Middle frontal gyrus (tissue), 1 donor: ENCODE measurements around the gene GJB5.

Experiments
- DNase-seq: peaks from one replicate; pipeline ENCODE4 v3.0.0-alpha.2; 2015; ENCODE audit warnings: low spot score; ENCODE audit errors: extremely low spot score

GJB5 gene

DNA sequence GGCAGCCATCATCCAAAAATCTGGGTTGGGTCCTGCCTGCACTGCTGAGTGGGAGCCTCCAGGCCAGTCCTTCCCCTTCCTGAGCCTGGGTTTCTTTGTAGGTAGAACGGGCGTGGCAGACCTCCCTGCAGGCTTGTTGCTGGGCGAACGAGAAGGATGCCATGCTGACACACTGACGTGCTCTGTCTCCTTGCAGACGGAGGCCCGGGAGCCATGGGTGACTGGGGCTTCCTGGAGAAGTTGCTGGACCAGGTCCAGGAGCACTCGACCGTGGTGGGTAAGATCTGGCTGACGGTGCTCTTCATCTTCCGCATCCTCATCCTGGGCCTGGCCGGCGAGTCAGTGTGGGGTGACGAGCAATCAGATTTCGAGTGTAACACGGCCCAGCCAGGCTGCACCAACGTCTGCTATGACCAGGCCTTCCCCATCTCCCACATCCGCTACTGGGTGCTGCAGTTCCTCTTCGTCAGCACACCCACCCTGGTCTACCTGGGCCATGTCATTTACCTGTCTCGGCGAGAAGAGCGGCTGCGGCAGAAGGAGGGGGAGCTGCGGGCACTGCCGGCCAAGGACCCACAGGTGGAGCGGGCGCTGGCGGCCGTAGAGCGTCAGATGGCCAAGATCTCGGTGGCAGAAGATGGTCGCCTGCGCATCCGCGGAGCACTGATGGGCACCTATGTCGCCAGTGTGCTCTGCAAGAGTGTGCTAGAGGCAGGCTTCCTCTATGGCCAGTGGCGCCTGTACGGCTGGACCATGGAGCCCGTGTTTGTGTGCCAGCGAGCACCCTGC lies 39.3 kb downstream of the GJB5 start:
- no peak for DNase-seq

DNA sequence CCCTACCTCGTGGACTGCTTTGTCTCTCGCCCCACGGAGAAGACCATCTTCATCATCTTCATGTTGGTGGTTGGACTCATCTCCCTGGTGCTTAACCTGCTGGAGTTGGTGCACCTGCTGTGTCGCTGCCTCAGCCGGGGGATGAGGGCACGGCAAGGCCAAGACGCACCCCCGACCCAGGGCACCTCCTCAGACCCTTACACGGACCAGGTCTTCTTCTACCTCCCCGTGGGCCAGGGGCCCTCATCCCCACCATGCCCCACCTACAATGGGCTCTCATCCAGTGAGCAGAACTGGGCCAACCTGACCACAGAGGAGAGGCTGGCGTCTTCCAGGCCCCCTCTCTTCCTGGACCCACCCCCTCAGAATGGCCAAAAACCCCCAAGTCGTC lies 39.9 kb downstream of the GJB5 start:
- DNase-seq: no peak

DNA sequence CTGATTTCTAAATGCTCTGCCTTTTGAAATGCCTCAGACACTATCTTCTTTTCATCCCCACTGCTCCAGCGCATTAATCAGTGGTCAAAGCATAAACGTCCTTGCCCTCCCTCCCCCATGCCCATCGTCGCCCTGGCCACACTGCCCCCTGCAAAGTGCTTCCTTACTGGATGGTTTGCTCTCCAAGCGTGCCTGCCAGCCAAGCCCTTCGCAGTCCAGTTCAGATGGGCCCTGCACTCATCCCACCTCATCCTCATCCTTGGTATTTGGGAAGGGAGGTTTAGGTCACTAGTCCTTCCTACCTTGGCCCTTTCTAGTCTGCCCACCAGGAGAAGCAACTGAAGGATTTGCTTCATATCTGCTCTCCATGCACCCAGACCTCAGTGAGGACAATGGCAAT lies 41.1 kb downstream of the GJB5 start:
- no peak for DNase-seq

DNA sequence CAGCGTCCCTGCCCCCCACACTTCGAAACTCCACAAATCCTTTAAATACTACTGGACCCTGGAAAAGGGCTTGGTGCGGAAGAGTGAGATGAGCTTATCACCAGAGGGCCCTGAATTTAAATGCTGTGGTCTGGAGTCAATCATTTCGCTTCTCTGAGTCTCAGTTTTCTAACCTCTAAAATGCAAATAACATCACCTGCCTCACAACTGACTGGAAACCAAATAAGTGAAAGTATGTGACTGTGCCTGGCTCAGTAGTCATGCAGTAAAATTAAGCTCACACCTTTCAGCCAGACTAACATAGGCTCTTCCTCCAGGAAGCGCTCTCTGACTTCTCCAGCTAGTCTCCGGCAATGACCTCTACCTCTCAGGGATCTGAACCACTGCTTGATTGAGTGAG lies 42.1 kb downstream of the GJB5 start:
- no peak for DNase-seq

DNA sequence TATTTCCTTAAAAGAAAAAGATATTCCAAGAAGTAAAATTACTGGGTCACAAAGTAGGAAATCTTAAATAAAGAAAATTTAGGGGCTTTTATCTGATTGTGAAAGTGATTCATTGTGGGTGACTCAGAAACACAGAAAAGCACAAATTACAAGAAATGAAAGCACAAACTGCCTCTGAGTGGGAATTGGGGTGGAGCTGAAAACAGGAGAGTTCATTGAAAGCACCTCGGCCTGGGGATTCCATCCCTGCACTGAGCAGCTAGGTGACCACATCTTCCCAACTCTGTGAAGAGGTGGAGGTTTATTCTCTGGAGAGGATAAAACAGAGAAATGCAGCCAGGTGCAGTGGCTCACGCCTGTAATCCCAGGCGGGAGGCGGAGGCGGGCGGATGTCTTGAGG lies 45.4 kb downstream of the GJB5 start:
- no peak for DNase-seq

DNA sequence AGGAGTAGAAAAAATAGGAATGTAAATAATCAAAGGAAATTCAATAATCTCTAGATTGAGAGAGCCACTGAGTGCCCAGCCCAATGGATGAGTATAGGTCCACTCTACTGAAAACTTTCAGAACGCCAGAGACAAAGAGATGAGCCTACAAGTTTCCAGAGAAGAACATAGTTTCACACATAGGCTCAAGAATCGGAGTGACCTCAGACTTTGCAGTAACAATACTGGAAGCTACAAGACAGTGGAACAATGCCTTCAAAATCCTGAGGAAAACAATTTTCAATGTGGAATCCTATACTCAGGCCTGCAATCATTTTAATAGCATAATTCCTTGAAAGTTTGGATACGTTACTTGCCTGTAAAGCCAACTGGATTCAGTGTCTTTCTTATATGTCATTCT lies 48.9 kb downstream of the GJB5 start:
- no peak for DNase-seq

DNA sequence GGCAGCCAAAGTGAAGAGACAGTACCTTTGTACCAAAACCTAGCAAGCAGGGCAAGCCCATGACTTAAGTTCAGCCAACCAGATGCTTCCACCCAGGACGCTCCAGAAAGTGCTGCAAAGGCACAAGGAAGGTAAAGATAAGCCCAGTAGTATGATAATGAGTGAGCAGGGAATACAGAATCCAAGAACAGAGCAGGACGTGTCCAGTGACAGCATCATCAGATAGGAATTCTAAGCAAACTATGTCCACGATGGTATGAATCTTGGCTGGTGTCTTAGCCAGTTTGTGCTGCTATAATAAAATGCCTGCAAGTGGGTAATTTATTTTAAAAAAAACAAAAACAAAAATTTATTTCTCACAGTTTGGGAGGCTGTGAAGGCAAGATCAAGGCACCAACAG lies 51.5 kb downstream of the GJB5 start:
- DNase-seq: no peak
